T-cell (primary cell): Measurements from ENCODE around the gene OR8S1. TPM values are rescaled to one million over a fixed set of nuclear protein-coding genes. Genes with fewer than 3 reads are reported as not detected.
"Not testable (repeated sequence)": the region's sequence is repeated elsewhere in the genome, so short reads cannot be mapped to it uniquely, and the experiment has no call there.

Experiments
- ATAC-seq, 4 experiments: fragments of 200-7000 bp in 3 of 4; fragments of 150-1000 bp in 1 of 4; cut with Tn5 transposase; replicated peaks in 1 of 4; 1 replicate in 3 of 4; 2 replicates in 1 of 4; pipeline ENCODE4 v1.10.0; 2021; ENCODE audit warnings: moderate library complexity in 3 of 4, mild to moderate bottlenecking in 2 of 4, moderate number of reproducible peaks in 1 of 4
- CTCF ChIA-PET, 2 donors: fragments of 300-600 bp; sonication (Branson Sonifier 250); formaldehyde crosslinking; loops; one replicate each; lab custom pipeline; 2022; ENCODE audit warnings: antibody characterized with exemption in 2 of 2; lab: Charles Lee
- POLR2A ChIA-PET, 2 donors: fragments of 300-600 bp; sonication (Branson Sonifier 250); formaldehyde crosslinking; loops; one replicate each; lab custom pipeline; 2022; ENCODE audit warnings: antibody characterized with exemption in 2 of 2; lab: Charles Lee
- DNase-seq, 35 experiments: peaks; one replicate each; pipeline versions ENCODE4 v3.0.0 to v3.0.0-alpha.2; 2013 to 2023
- H3K27ac ChIP-seq: one replicate; pipeline ENCODE4 v1.5.1; 2013; ENCODE audit warnings: low read length
- H3K27me3 ChIP-seq, 2 experiments: replicated peaks in 1 of 2; 1 replicate in 1 of 2; 2 replicates in 1 of 2; pipeline versions ENCODE4 v1.6.1 to v1.7.0; 2013; ENCODE audit warnings: low read length in 1 of 2, mixed read lengths in 1 of 2; ENCODE audit not compliant: control insufficient read depth in 2 of 2, insufficient read depth in 2 of 2; ENCODE audit errors: extremely low read depth in 1 of 2
- H3K36me3 ChIP-seq, 2 donors: 1 replicate in 1 of 2; 2 replicates in 1 of 2; pipeline versions ENCODE4 v1.6.1 to v1.7.0; 2013; ENCODE audit warnings: low read length in 1 of 2; ENCODE audit not compliant: control insufficient read depth in 2 of 2, insufficient read depth in 1 of 2; ENCODE audit errors: extremely low read depth in 1 of 2
- H3K4me1 ChIP-seq, 2 experiments: 1 replicate in 1 of 2; 2 replicates in 1 of 2; pipeline versions ENCODE4 v1.6.1 to v1.7.0; 2013; ENCODE audit warnings: low read length in 2 of 2, mixed read lengths in 1 of 2; ENCODE audit not compliant: insufficient read depth in 2 of 2, control insufficient read depth in 1 of 2; ENCODE audit errors: extremely low read depth in 1 of 2
- H3K4me3 ChIP-seq, 2 donors: 1 replicate in 1 of 2; 2 replicates in 1 of 2; pipeline versions ENCODE4 v1.5.1 to v1.7.0; 2013; ENCODE audit warnings: mild to moderate bottlenecking in 2 of 2, low read length in 1 of 2, moderate library complexity in 1 of 2; ENCODE audit not compliant: control insufficient read depth in 1 of 2; ENCODE audit errors: extremely low read depth in 1 of 2
- H3K9me3 ChIP-seq: 2 replicates; pipeline ENCODE4 v1.7.0; 2013
- H3K27ac Mint-ChIP-seq, 2 donors: one replicate each; pipeline ENCODE4 v1.8.0; 2020 to 2021; ENCODE audit warnings: mild to moderate bottlenecking in 2 of 2, mixed read lengths in 2 of 2
- H3K27me3 Mint-ChIP-seq, 2 donors: one replicate each; pipeline ENCODE4 v1.8.0; 2021 to 2022; ENCODE audit warnings: mixed read lengths in 2 of 2
- H3K36me3 Mint-ChIP-seq: one replicate; pipeline ENCODE4 v1.8.0; 2021; ENCODE audit warnings: mixed read lengths
- H3K4me1 Mint-ChIP-seq, 3 donors: one replicate each; pipeline ENCODE4 v1.8.0; 2020 to 2022; ENCODE audit warnings: mixed read lengths in 3 of 3, mild to moderate bottlenecking in 1 of 3
- H3K4me3 Mint-ChIP-seq, 3 donors: one replicate each; pipeline ENCODE4 v1.8.0; 2020 to 2022; ENCODE audit warnings: mild to moderate bottlenecking in 3 of 3, mixed read lengths in 3 of 3, moderate library complexity in 3 of 3
- H3K9me3 Mint-ChIP-seq, 3 donors: one replicate each; pipeline ENCODE4 v1.8.0; 2020 to 2022; ENCODE audit warnings: mixed read lengths in 3 of 3
- WGBS: methylation state at CpG from one replicate; pipeline ENCODE4 v1.1.5; 2013; ENCODE audit warnings: missing lambda C conversion rate; ENCODE audit not compliant: insufficient coverage; 5-methylcytosine and 5-hydroxymethylcytosine counted together
- total RNA-seq, 35 experiments: library from RNA in 6 of 35; stranded (reverse) in 6 of 35; fragments of 120-200 nt in 1 of 35; gene quantifications; one replicate each; pipeline versions ENCODE4 v1.2.1 to v1.2.4 and lab custom pipeline; 2013 to 2026

The OR8S1 gene
- total RNA-seq, 5 donors from 2014 or later (not counting 1 experiment from before 2014, with no cell fraction given), result not detected

GRCh38 chr12:48489456-48489855 is 36.0 kb upstream of the OR8S1 start:
- CTCF ChIA-PET, H3K4me1 ChIP-seq, H3K27me3 ChIP-seq, H3K36me3 Mint-ChIP-seq, ATAC-seq, H3K4me3 ChIP-seq, POLR2A ChIA-PET, H3K36me3 ChIP-seq, H3K27ac ChIP-seq, H3K4me1 Mint-ChIP-seq, H3K27ac Mint-ChIP-seq, H3K9me3 ChIP-seq, H3K9me3 Mint-ChIP-seq, DNase-seq, H3K4me3 Mint-ChIP-seq: not testable (repeated sequence)
- 79% methylated on average over 5 of the region's 7 CpGs for WGBS
- peaks cover 11 to 17% of the 10 kb centered on the region in 2 donors for H3K27me3 Mint-ChIP-seq

GRCh38 chr12:48500281-48500680 is 25.2 kb upstream of the OR8S1 start:
- 100% methylated on average over 7 of the region's 32 CpGs for WGBS
- H3K9me3 Mint-ChIP-seq, ATAC-seq, DNase-seq, H3K36me3 ChIP-seq, H3K36me3 Mint-ChIP-seq, H3K4me3 Mint-ChIP-seq, H3K27ac Mint-ChIP-seq, H3K4me1 ChIP-seq, H3K9me3 ChIP-seq, POLR2A ChIA-PET, CTCF ChIA-PET, H3K4me3 ChIP-seq, H3K27me3 ChIP-seq, H3K27ac ChIP-seq, H3K4me1 Mint-ChIP-seq: not testable (repeated sequence)
- H3K27me3 Mint-ChIP-seq, result peaks cover 10 to 22% of the 10 kb centered on the region in 2 donors

DNA sequence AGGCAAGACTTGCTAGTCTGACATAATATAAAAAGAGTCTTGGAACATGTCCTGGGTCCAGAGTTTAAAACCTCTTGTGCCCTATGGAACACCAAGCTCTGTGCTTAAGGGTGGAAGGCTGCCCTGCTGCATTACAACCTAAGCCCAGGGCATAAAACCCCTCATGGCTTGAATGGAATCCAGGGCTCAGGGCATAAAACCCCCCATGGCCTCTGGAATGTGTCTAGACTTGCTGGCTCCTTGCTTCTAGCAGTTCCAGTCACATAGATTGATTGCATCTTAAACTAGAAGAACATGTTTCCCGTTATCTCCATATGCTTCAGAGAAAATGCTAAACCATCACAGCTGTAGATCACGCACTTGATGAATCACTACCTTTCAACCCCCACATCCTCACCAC is 18.6 kb upstream of the OR8S1 start:
- 85% methylated on average over 2 of the region's 2 CpGs for WGBS
- POLR2A ChIA-PET, H3K36me3 ChIP-seq, H3K27ac Mint-ChIP-seq, H3K9me3 ChIP-seq, H3K4me3 ChIP-seq, H3K4me1 Mint-ChIP-seq, DNase-seq, H3K27me3 ChIP-seq, H3K4me3 Mint-ChIP-seq, CTCF ChIA-PET, H3K9me3 Mint-ChIP-seq, ATAC-seq, H3K4me1 ChIP-seq, H3K36me3 Mint-ChIP-seq, H3K27ac ChIP-seq: not testable (repeated sequence)
- peaks cover 19 to 23% of the 10 kb centered on the region in 2 donors for H3K27me3 Mint-ChIP-seq

DNA sequence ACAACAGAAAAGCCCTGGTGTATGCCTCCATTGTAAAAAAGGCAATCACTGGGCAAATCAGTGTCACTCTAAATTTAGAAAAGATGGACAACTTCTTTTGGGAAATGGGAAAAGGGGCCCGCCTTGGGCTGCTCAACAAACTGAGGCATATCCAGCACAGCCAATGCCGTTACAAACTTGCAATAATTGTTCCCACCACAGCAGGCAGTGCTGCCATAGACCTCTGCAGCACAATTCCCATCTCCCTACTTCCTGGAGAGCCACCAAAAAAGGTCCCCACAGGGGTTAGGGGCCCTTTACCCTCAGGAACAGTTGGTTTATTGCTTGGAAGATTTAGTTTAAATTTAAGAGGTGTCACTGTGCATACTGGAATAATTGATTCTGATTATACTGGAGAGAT is 16.4 kb upstream of the OR8S1 start:
- no peaks in the 10 kb centered on the region for H3K36me3 Mint-ChIP-seq
- DNase-seq (no peak), ATAC-seq (no peak)
- Histone ChIP-seq H3K27ac (no peak overlapping the region), H3K9me3 (peaks cover 2% of the 10 kb centered on the region), H3K27me3 (peaks cover 3% of the 10 kb centered on the region in 2 experiments), H3K36me3 (no peaks in the 10 kb centered on the region), H3K4me1 (no peaks in the 10 kb centered on the region), H3K4me3 (no peak overlapping the region)
- ChIA-PET POLR2A (no interaction called here), CTCF (no interaction called here)
- no peak overlapping the region for H3K4me3 Mint-ChIP-seq
- H3K9me3 Mint-ChIP-seq, result peaks cover 0 to 10% (median 0%) of the 10 kb centered on the region in 3 donors
- H3K27me3 Mint-ChIP-seq, result peaks cover 17 to 20% of the 10 kb centered on the region in 2 donors
- H3K27ac Mint-ChIP-seq, result no peak overlapping the region
- H3K4me1 Mint-ChIP-seq, result no peaks in the 10 kb centered on the region
- no CpG with 5 or more reads among the region's 2 CpGs for WGBS

GRCh38 chr12:48510111-48510510 is 15.3 kb upstream of the OR8S1 start:
- WGBS, result no CpG with 5 or more reads among the region's 1 CpG
- Histone ChIP-seq H3K36me3 (no peaks in the 10 kb centered on the region), H3K27ac (no peak overlapping the region), H3K9me3 (no peaks in the 10 kb centered on the region), H3K27me3 (peaks cover 0 to 3% of the 10 kb centered on the region in 2 experiments), H3K4me1 (no peaks in the 10 kb centered on the region), H3K4me3 (no peak overlapping the region)
- ATAC-seq, result no peak
- POLR2A ChIA-PET, result no interaction called here
- DNase-seq, result no peak
- peaks cover 14 to 18% of the 10 kb centered on the region in 2 donors for H3K27me3 Mint-ChIP-seq
- H3K27ac Mint-ChIP-seq, result no peak overlapping the region
- CTCF ChIA-PET, result no interaction called here
- H3K4me3 Mint-ChIP-seq, result no peak overlapping the region
- peaks cover 0 to 14% (median 0%) of the 10 kb centered on the region in 3 donors for H3K9me3 Mint-ChIP-seq
- no peaks in the 10 kb centered on the region for H3K4me1 Mint-ChIP-seq
- no peaks in the 10 kb centered on the region for H3K36me3 Mint-ChIP-seq

GRCh38 chr12:48512855-48513254 is 12.6 kb upstream of the OR8S1 start:
- WGBS, result 27% methylated on average over 2 of the region's 2 CpGs
- Histone ChIP-seq H3K36me3 (no peaks in the 10 kb centered on the region), H3K9me3 (no peaks in the 10 kb centered on the region), H3K27ac (no peak overlapping the region), H3K4me3 (no peak overlapping the region), H3K27me3 (no peaks in the 10 kb centered on the region), H3K4me1 (no peaks in the 10 kb centered on the region)
- H3K27me3 Mint-ChIP-seq, result peaks cover 5 to 7% of the 10 kb centered on the region in 2 donors
- H3K36me3 Mint-ChIP-seq, result no peaks in the 10 kb centered on the region
- H3K4me1 Mint-ChIP-seq, result no peaks in the 10 kb centered on the region
- ChIA-PET POLR2A (no interaction called here), CTCF (no interaction called here)
- peaks cover 0 to 14% (median 0%) of the 10 kb centered on the region in 3 donors for H3K9me3 Mint-ChIP-seq
- no peak for DNase-seq
- no peak overlapping the region for H3K4me3 Mint-ChIP-seq
- H3K27ac Mint-ChIP-seq, result no peak overlapping the region
- no peak for ATAC-seq

GRCh38 chr12:48514728-48515127 is 10.7 kb upstream of the OR8S1 start:
- no peaks in the 10 kb centered on the region for H3K36me3 Mint-ChIP-seq
- no peaks in the 10 kb centered on the region for H3K4me1 Mint-ChIP-seq
- ATAC-seq (no peak), DNase-seq (no peak)
- Histone ChIP-seq H3K4me3 (no peak overlapping the region), H3K9me3 (no peaks in the 10 kb centered on the region), H3K4me1 (no peaks in the 10 kb centered on the region), H3K27ac (no peak overlapping the region), H3K36me3 (no peaks in the 10 kb centered on the region), H3K27me3 (no peaks in the 10 kb centered on the region)
- ChIA-PET POLR2A (no interaction called here), CTCF (interaction anchor here in 1 of 2 donors (0.6 kb wide), 1 partner anchor 78 kb away, joined by 3 read pairs; no protein-coding TSS in a partner anchor)
- H3K4me3 Mint-ChIP-seq, result no peak overlapping the region
- H3K27me3 Mint-ChIP-seq, result peaks cover 4 to 5% of the 10 kb centered on the region in 2 donors
- WGBS, result no CpG with 5 or more reads among the region's 1 CpG
- no peak overlapping the region for H3K27ac Mint-ChIP-seq
- peaks cover 0 to 14% (median 0%) of the 10 kb centered on the region in 3 donors for H3K9me3 Mint-ChIP-seq
